HUES48 (cell line): Measurements from ENCODE around the gene P2RX7.
"Not testable (repeated sequence)": the region's sequence is repeated elsewhere in the genome, so short reads cannot be mapped to it uniquely, and the experiment has no call there.

Source experiments
- H3K27ac ChIP-seq: one replicate; pipeline ENCODE4 v1.7.0; 2013; ENCODE audit warnings: low read depth, low read length, inconsistent platforms
- H3K27me3 ChIP-seq: 2 replicates; pipeline ENCODE4 v1.6.1; 2013; ENCODE audit warnings: mild to moderate bottlenecking, low read length; ENCODE audit not compliant: control insufficient read depth, insufficient read depth
- H3K36me3 ChIP-seq: 2 replicates; pipeline ENCODE4 v1.6.1; 2013; ENCODE audit warnings: low read length; ENCODE audit not compliant: control insufficient read depth, insufficient read depth
- H3K4me1 ChIP-seq: 2 replicates; pipeline ENCODE4 v1.6.1; 2013; ENCODE audit warnings: mild to moderate bottlenecking, low read length; ENCODE audit not compliant: control insufficient read depth, insufficient read depth
- H3K4me3 ChIP-seq: 2 replicates; pipeline ENCODE4 v1.5.1; 2013; ENCODE audit warnings: mild to moderate bottlenecking, low read depth, low read length
- H3K9ac ChIP-seq: 2 replicates; pipeline ENCODE4 v1.6.1; 2013; ENCODE audit warnings: mild to moderate bottlenecking, low read depth, low read length, moderate library complexity
- H3K9me3 ChIP-seq: 2 replicates; pipeline ENCODE4 v1.6.1; 2013; ENCODE audit warnings: low read length; ENCODE audit not compliant: control insufficient read depth, insufficient read depth

Gene P2RX7

DNA sequence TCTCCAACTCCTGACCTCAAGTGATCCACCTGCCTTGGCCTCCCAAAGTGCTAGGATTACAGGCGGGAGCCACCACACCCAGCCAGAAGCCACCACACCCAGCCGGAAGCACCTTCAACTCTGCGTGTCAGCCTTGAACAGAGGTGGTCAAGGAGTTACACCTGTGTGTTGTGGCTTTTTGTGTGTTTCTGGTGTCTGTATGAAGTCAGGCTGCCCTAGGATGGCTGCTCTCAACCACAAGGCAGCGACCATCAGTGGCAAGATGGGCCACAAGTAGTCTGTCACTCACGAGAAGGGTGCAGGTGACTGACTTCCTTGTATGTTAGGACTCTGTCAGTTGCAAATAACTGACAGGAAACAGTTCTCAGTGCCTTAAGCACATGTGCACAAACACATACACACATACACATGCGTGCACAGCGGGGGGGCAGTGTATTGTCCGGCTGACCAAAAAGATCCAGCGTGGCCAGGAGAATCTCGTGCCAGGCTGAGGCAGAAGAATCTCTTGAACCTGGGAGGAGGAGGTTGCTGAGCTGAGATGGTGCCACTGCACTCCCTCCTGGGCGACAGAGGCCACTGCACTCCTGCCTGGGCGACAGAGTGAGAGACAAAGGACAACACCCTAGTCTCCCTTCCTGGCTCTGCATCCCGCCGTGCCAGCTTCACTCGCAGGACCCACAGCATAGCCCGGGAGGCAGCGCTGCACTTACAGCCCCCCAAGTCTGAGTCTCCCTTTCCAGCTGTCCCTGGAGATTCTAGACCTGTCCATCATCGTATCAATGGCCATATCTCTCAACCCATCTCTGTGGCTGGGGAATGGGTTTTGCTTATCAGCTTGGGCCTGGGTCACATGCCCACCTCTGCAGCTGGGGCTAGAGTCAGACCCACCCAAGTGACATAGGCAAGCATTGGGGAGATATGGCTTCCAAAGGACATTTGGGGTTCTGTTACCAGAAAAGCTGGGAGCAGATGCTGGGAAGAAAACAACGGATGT, 90.9 kb downstream of the P2RX7 start:
- Histone ChIP-seq H3K9me3 (no peaks in the 10 kb centered on the region), H3K4me1 (no peaks in the 10 kb centered on the region), H3K27me3 (no peaks in the 10 kb centered on the region), H3K9ac (no peak overlapping the region), H3K36me3 (peaks cover 6% of the 10 kb centered on the region; the same call in 1 of the 2 replicates), H3K4me3 (no peak overlapping the region), H3K27ac (no peak overlapping the region)

DNA sequence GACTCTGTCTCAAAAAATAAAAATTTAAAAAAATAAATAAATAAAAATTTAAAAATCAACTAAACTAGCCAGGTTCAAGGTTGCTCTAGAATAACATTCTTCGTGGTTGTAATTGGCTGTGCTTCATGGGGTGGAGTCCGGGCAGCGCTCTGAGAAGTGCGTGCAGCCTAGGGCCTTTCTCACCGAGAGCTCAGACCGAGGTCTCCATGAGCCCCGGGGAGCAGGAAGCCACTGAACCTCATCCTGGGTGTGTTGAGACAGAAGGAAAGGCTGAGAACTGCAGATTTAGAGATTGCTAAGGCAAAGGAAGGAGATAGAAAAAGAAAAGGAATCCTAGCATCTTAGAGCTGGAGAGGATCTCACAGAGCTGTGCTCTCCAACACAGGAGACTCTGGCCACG, 91.9 kb downstream of the P2RX7 start:
- 0 out of 2 replicates have a peak, but pooled peaks cover 6% of the 10 kb centered on the region for H3K36me3 ChIP-seq
- no peak overlapping the region for H3K27ac ChIP-seq

DNA sequence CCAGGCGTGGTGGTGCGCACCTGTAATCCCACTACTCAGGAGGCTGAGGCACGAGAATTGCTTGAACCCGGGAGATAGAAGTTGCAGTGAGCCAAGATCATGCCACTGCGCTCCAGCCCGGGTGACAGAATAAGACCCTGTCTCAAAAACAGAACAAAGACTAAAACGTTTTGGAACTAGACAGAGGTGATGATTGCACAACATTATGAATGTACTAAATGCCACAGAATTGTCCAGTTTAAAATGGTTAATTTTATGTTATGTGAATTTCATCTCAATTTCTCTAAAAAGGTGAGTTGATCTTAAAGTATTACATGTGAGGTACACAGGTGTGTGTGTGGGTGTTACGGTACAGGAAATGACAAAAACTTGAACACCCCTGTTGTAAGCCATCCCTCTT, 93.7 kb downstream of the P2RX7 start:
- no peak overlapping the region for H3K9ac ChIP-seq
- H3K9me3 ChIP-seq, result no peaks in the 10 kb centered on the region
- H3K27me3 ChIP-seq, result no peaks in the 10 kb centered on the region
- no peak overlapping the region for H3K4me3 ChIP-seq
- H3K4me1 ChIP-seq, result no peaks in the 10 kb centered on the region
- no peak overlapping the region for H3K27ac ChIP-seq
- 0 out of 2 replicates have a peak, but pooled peaks cover 6% of the 10 kb centered on the region for H3K36me3 ChIP-seq

More for the DNA sequence above, 91.9 kb downstream of the P2RX7 start:
- Histone ChIP-seq H3K9ac (no peak overlapping the region), H3K4me1 (no peaks in the 10 kb centered on the region), H3K4me3 (no peak overlapping the region), H3K9me3 (no peaks in the 10 kb centered on the region), H3K27me3 (no peaks in the 10 kb centered on the region)

DNA sequence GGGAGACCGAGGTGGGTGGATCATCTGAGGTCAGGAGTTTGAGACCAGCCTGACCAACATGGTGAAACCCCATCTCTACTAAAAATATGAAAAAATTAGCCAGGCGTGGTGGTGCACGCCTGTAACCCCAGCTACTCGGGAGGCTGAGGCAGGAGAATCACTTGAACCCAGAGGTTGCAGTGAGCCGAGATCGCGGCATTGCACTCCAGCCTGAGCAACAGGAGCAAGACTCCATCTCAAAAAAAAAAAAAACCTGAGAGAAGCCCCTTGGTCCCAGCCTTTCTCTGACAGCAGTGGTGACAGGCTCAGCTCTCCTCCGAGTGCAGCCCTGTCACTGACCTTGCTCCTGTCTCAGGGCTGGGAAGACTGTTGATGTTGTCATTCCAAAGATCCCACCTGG, 94.2 kb downstream of the P2RX7 start:
- not testable (repeated sequence) for H3K4me3 ChIP-seq, H3K9ac ChIP-seq, H3K27me3 ChIP-seq, H3K4me1 ChIP-seq, H3K36me3 ChIP-seq, H3K9me3 ChIP-seq
- peak overlapping the region; percentile 18 for H3K27ac ChIP-seq

DNA sequence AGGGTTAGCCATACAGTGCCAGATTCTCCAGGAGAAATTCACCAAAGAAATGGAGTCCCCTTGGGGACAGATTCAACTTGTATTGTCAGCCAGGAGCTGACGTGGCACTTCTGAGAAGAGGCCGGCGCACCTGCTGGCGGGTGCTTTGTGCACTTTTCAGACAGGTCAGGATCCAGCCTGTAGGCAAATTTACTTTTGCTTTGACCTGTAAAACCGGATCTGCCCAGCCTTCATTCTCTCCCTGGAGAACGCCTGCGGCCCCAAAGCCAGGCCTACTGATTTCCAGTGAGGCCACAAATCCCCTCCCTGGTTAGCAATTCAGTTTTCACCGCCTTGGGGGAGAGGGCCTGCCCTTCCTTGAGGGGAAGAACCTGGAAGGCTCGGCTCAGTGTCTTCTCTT, 94.6 kb downstream of the P2RX7 start:
- no peak overlapping the region for H3K9ac ChIP-seq
- no peak overlapping the region for H3K4me3 ChIP-seq
- no peaks in the 10 kb centered on the region for H3K4me1 ChIP-seq
- peak overlapping the region; percentile 18 for H3K27ac ChIP-seq
- 0 out of 2 replicates have a peak, but pooled peaks cover 6% of the 10 kb centered on the region for H3K36me3 ChIP-seq
- no peaks in the 10 kb centered on the region for H3K9me3 ChIP-seq
- no peaks in the 10 kb centered on the region for H3K27me3 ChIP-seq

DNA sequence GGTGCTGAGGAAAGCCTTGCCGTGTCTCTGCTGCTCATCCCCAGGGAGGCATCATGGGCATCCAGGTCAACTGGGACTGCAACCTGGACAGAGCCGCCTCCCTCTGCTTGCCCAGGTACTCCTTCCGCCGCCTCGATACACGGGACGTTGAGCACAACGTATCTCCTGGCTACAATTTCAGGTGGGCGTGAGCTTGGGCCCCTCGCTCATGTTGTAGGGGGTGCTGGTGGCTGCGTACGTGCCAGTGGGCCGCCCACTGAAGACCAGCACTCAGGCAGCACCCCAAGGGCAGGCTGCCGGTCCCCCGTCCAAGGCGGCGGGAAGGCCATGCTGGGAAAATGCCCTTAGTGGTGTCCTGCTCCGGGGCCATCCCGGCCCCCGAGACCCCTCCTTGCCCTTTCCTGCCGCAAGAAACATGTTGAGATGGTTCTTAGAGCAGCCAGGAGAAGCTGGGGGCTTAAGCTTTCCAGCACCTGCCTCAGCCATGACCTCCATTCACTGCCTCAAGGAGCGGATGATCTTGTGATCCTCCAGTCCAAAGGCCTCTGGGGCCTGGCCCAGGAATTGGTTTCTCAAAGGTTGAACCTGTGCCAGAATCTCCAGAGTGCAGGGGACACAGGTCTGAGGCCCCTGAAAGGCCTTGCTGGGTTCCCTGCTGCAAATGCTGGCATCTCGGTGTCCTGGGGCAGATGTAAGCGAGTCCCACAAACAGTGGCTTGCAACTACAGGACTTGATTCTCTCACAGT, 96.4 kb downstream of the P2RX7 start:
- H3K9ac ChIP-seq, result no peak overlapping the region
- H3K27me3 ChIP-seq, result no peaks in the 10 kb centered on the region
- 0 out of 2 replicates have a peak, but pooled peaks cover 6% of the 10 kb centered on the region for H3K36me3 ChIP-seq
- no peaks in the 10 kb centered on the region for H3K9me3 ChIP-seq
- H3K4me1 ChIP-seq, result no peaks in the 10 kb centered on the region
- no peak overlapping the region for H3K27ac ChIP-seq
- no peak overlapping the region for H3K4me3 ChIP-seq

DNA sequence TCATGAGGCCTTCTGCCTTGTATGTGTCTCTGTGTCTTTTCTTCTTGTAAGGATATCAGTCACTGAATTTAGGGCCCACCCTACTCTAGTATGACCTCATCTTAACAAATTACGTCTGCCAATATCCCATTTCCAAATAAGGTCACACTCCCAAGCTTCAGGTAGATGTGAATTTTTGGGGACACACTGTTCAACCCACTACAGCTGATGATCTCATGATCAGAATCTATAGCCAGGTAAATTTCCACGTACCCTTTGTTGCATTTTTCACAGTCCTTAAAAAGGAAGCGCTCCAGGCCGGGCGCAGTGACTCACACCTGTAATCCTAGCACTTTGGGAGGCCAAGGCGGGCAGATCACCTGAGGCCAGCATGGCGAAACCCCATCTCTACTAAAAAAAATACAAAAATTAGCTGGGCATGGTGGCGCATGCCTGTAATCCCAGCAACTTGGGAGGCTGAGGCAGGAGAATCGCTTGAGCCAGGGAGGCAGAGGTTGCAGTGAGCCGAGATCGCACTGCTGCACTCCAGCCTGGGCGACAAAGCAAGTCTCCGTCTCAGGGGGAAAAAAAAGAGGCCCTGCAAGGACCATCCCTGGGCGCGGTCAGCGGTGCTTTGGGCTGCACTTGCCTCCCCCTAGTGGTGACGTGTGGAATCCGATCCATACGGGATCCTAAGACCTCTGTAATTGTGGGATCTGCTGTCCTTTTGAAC, 97.3 kb downstream of the P2RX7 start:
- H3K4me1 ChIP-seq, H3K27ac ChIP-seq, H3K9me3 ChIP-seq, H3K27me3 ChIP-seq, H3K4me3 ChIP-seq, H3K36me3 ChIP-seq, H3K9ac ChIP-seq: not testable (repeated sequence)

DNA sequence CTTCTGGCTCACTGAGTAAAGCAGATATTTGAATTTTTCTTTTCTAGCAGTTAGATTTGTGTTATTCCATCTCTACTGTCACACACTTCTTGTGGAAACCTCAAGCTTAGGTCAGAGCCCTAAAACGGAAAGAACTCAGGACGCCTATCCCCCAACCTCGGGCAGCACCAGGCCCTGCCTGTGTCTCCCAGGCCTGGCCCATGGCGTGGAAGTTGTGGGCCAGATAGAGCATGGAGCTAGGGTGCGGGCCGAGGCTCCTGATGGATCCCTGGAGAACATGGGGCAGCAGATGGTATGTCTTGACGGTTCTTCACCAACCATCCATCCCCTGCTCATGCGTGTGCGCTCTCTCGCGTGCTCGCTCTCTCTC, 97.8 kb downstream of the P2RX7 start:
- no peaks in the 10 kb centered on the region for H3K4me1 ChIP-seq
- no peaks in the 10 kb centered on the region for H3K9me3 ChIP-seq
- 0 out of 2 replicates have a peak, but pooled peaks cover 6% of the 10 kb centered on the region for H3K36me3 ChIP-seq
- H3K4me3 ChIP-seq, result no peak overlapping the region
- no peak overlapping the region for H3K27ac ChIP-seq
- H3K27me3 ChIP-seq, result no peaks in the 10 kb centered on the region
- H3K9ac ChIP-seq, result no peak overlapping the region

DNA sequence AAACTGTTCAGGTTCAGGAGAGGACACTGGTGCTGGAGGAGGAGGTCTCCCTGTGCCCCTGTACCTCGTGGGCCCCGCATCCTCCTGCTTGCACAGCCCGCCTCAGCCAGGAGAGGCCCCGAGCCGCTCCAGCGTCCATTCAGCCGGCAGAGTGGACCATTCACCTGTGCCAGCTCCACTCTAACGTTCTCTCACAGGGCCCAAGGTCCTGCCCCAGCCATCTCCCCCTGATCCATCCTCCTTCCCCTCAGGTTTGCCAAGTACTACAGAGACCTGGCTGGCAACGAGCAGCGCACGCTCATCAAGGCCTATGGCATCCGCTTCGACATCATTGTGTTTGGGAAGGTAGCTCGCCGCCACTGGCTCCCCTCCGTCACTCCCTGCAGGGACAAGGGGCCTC, 99.5 kb downstream of the P2RX7 start:
- no peak overlapping the region for H3K27ac ChIP-seq
- no peaks in the 10 kb centered on the region for H3K4me1 ChIP-seq
- H3K36me3 ChIP-seq, result 0 out of 2 replicates have a peak, but pooled peaks cover 6% of the 10 kb centered on the region
- H3K9me3 ChIP-seq, result no peaks in the 10 kb centered on the region
- no peak overlapping the region for H3K4me3 ChIP-seq
- H3K9ac ChIP-seq, result no peak overlapping the region
- H3K27me3 ChIP-seq, result no peaks in the 10 kb centered on the region

DNA sequence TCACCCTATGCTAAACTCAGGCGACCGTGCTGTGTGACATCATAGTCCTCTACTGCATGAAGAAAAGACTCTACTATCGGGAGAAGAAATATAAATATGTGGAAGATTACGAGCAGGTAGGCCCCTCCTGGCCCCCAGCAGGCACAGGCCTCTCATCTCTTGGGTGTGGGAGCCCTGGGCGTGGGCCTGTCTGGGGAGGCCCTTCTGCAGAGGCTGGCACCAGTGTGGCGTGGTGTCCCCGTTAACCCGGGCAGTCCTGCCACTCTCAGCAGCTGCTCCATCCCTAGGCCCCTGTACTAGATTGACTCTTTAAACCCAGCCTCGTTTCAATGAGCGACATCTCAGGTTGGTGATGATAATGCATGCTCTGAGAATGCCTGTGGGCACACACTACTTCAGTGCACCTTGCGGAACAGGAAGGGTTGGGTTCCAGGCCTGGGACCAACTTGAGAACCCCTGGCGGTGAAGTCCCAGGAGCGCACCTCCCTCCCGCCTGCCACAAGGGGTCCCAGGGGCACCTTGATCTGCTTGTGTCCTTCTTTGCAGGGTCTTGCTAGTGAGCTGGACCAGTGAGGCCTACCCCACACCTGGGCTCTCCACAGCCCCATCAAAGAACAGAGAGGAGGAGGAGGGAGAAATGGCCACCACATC, 100.4 kb downstream of the P2RX7 start:
- no peak overlapping the region for H3K27ac ChIP-seq
- H3K9ac ChIP-seq, result no peak overlapping the region
- peaks cover 10% of the 10 kb centered on the region; the same call in 1 of the 2 replicates for H3K36me3 ChIP-seq
- H3K4me3 ChIP-seq, result no peak overlapping the region
- H3K4me1 ChIP-seq, result peaks cover under 1% of the 10 kb centered on the region; the same call in 1 of the 2 replicates
- no peaks in the 10 kb centered on the region for H3K9me3 ChIP-seq
- no peaks in the 10 kb centered on the region for H3K27me3 ChIP-seq
